Right lobe of liver (tissue), 4 donors: ENCODE results near the gene SH3BGRL2.

Source experiments
- CTCF ChIP-seq, 4 donors: fragments of 200-600 bp in 3 of 4; fragments of 450-650 bp in 1 of 4; IDR thresholded peaks; one replicate each; pipeline versions ENCODE4 v1.5.1 to v1.8.0; 2016 to 2022; ENCODE audit warnings: antibody characterized with exemption in 4 of 4, mild to moderate bottlenecking in 2 of 4
- POLR2A ChIP-seq: fragments of 450-650 bp; IDR thresholded peaks from one replicate; pipeline ENCODE4 v1.6.1; 2017; ENCODE audit warnings: antibody characterized with exemption, mild to moderate bottlenecking
- donor health status: DM: no; HTN: no; CAD: no.
- donor health status: DM: no; HTN: no; CAD: no.
- donor health status: DM: no; HTN: yes; CAD: no.

GRCh38 chr6:79712144-79712543, 81.0 kb downstream of the SH3BGRL2 start:
- TF ChIP-seq CTCF (IDR thresholded peaks at IDR 0.05), result no peak
- no peak for TF ChIP-seq POLR2A
